ENCODE data around the gene SERPINE2.

Gene SERPINE2

DNA sequence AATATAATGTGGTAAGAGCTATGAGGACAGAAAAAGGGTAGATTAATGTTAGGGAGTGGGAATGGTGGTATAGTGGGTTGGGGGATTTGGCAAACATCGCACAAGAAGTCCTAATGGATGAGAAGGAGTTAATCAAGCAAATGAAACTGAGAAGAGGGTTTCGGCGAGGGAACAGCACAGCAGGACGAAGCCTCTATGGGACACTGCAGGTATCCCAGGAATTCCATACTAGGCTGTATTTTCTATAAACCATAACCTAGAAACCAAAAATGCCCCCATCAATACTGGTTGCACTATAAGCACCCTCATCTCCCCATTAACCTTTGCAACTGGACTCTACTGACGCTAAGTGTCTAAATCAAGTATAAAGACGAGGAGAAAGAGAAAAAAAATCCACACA, 104.2 kb downstream of the SERPINE2 start:
- no peak for DNase-seq (ENCODE audit: low spot score)
- TF ChIP-seq, protein P1, sequence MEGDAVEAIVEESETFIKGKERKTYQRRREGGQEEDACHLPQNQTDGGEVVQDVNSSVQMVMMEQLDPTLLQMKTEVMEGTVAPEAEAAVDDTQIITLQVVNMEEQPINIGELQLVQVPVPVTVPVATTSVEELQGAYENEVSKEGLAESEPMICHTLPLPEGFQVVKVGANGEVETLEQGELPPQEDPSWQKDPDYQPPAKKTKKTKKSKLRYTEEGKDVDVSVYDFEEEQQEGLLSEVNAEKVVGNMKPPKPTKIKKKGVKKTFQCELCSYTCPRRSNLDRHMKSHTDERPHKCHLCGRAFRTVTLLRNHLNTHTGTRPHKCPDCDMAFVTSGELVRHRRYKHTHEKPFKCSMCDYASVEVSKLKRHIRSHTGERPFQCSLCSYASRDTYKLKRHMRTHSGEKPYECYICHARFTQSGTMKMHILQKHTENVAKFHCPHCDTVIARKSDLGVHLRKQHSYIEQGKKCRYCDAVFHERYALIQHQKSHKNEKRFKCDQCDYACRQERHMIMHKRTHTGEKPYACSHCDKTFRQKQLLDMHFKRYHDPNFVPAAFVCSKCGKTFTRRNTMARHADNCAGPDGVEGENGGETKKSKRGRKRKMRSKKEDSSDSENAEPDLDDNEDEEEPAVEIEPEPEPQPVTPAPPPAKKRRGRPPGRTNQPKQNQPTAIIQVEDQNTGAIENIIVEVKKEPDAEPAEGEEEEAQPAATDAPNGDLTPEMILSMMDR (IDR thresholded peaks at IDR 0.05; ENCODE audit: extremely low read depth, missing control alignments) = no peak

DNA sequence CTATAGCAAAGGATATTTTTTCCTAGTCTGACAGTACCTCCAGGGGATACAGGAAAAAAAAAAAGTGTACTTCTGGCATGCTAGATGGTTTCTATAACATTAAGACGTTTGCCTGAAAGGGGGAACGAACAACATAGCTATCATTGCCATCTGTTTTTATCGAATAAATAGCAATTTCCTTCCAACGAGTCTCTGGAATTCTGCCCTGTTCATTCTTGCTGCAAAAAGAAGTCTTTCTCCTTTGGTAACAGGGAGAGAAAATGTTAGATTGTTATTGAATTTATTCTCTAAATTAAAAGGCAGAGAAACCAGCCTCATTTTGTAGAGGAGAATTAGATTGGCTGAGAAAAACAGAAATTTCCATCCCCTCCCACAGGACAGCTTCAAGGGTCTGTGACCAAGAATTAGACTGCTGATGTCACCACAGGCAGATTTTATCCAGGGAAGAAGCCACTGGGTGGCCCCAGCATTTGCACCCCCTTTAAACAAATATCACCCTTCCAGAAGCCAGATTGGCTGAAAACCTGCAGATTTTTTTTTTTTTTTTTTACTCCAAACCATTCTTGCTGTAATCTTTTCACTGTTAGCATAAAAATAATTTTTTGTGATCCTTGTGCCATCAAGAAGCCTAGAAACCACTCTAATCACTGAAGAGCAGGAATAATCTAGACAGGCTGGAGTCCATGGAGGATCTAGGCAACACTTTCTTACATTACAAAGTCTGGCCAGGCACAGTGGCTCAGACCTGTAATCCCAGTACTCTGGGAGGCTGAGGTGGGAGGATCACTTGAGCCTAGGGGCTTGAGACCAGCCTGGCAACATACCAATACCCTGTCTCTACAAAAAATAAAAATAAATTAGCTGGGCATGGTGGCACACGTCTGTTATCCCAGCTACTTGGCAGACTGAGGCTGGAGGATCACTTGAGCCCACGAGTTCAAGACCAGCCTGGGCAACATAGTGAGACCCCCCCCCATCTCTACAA, 106.0 kb downstream of the SERPINE2 start:
- DNase-seq (ENCODE audit: low spot score) = no peak

DNA sequence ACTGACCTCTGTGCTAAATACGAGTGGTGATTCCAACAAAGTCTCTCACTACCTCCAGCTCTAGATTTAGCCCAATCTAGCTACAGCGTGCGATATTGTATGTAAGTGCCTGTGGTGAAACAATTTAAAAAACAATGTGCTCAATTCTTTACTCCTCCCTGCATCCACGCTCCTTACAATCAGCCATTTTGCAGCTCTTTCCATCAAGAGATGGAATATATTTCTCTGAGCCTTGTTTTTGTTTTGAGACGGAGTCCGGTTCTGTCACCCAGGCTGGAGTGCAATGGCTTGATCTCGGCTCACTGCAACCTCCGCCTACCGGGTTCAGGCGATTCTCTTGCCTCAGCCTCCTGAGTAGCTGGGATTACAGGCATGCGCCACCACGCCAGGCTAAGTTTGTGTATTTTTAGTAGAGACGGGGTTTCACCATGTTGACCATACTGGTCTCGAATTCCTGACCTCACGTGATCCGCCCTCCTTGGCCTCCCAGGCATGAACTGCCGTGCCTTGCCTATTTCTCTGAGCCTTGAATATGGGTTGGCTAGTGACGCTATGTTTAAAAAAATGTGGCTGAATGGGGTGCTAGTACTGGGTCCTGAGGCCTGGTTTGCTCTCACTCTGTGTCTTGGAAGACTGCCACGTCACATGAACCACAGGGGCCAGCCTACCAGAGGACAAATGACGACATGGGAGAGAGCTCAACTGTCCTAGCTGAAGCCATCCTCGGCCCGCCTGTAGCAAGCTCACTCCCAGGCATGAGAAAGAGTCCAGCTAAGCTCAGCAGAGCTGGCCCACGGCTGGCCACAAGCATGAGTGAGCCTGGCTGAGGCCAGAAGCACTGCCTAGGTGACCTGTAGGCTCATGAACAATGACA, 108.7 kb downstream of the SERPINE2 start:
- DNase-seq (ENCODE audit: low spot score) = no peak
- TF ChIP-seq, protein P1 (IDR thresholded peaks at IDR 0.05; ENCODE audit: extremely low read depth, missing control alignments) = no peak

More for the DNA sequence above, 106.0 kb downstream of the SERPINE2 start:
- TF ChIP-seq, protein P1 (IDR thresholded peaks at IDR 0.05; ENCODE audit: extremely low read depth, missing control alignments) = no peak

DNA sequence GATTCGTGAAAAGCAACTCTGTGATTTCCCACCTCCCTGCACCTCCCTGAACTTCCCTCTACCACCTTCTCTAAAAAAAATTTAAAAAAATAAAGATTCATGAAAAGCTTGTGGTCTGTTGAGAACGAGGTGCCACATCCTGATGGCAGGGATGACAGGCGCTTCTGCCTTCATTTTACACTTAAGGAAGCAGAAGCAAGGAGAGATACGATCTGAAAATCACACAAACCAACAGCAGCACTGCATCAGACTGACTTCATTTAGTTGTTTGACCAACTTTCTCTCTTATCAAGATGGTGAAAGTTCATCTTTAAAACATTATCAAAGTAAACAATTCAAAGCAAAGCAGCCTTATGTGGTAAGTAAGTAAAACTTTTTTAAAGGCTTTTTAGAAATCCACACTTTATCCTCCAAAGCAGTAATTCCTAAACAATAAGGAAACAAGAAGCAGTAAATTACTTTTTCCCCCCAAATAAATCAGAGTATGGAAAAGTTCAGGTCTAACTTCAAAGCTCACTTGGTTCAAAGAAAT, 109.4 kb downstream of the SERPINE2 start:
- TF ChIP-seq, protein P1 (IDR thresholded peaks at IDR 0.05; ENCODE audit: extremely low read depth, missing control alignments) = no peak

DNA sequence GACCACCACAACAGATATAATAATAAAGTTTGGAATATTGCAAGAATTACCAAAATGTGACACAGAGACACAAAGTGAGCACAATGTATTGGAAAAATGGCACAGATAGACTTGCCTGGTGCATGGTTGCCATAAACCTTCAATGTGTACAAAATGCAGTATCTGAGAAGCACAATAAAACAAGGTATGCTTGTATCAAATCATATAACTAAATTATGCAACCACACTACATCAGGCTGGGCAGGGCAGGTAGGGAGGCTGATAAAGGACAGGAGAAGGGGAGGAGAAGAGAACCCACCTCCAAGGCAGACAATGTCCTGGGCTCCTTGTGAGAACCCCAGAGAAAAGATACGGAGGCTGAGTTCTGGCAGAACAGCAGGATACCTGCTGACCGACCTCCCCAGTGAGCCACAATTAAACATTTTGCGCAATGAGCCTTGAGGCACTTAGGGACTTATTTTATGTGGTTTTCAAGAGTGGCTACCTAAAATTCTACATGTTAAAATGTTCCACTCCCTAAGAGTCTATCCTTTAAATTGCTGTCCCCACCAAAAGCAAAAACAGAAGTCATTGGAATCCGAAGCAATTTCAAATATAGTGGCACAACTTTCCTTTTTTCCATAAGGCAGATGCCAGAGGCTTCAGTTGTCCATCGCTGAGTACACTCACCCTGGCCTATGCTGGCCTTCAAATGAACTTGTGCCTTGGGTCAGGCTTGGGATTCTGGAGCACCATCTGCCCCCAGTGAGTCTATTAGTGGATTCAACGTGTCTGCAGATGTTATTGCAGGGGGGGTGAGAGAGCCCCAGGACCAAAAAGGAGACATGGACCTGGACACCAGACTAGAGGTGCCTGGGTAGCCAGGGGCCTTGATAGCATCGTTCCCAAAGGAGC, 110.7 kb downstream of the SERPINE2 start:
- TF ChIP-seq, protein P1 (IDR thresholded peaks at IDR 0.05; ENCODE audit: extremely low read depth, missing control alignments) = no peak
- no peak for DNase-seq (ENCODE audit: low spot score)

More for the DNA sequence above, 109.4 kb downstream of the SERPINE2 start:
- DNase-seq (ENCODE audit: low spot score) = no peak

DNA sequence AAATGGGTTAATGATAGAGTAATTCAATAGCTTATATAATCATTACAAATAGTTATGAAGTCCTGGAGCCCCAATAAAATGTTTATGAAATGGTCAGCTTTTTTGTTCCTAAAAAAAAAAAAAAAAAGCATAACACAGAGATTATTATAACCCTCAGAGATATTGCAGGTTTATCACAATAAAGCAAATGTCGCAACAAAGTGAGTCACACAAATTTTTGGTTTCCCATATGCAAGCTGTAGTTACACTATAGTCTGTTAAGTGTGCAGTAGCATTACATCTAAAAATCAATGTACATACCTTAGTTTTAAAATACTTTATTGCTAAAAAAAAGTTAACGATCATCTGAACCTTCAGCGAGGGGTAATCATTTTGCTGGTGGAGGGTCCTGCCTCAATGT, 114.0 kb downstream of the SERPINE2 start:
- TF ChIP-seq, protein P1 (IDR thresholded peaks at IDR 0.05; ENCODE audit: extremely low read depth, missing control alignments) = no peak
- no peak for DNase-seq (ENCODE audit: low spot score)

Measured in GM20000 (cell line).